Measurements from ENCODE around the gene CADM1.

CADM1 gene

GRCh38 chr11:115141231-115142114 lies 362.7 kb downstream of the CADM1 start:
- H3K27me3 ChIP-seq (ENCODE audit: insufficient read depth, low read depth): no peaks in the 10 kb centered on the region
- H3K4me1 ChIP-seq (ENCODE audit: low read depth, poor library complexity, severe bottlenecking): no peaks in the 10 kb centered on the region
- no peaks in the 10 kb centered on the region for H3K36me3 ChIP-seq (ENCODE audit: insufficient read depth)
- no peak overlapping the region for H3K9ac ChIP-seq
- H3K4me2 ChIP-seq: no peak overlapping the region
- no peak overlapping the region for H2AFZ ChIP-seq (ENCODE audit: low read depth)
- H3K4me3 ChIP-seq (IDR thresholded peaks at IDR 0.05; ENCODE audit: insufficient read depth, low read depth, low read length): no peak overlapping the region
- H4K20me1 ChIP-seq (ENCODE audit: insufficient read depth): no peaks in the 10 kb centered on the region
- TF ChIP-seq CTCF (conservative IDR thresholded peaks at IDR 0.05; ENCODE audit: low read depth, low read length): no peak
- H3K79me2 ChIP-seq (ENCODE audit: insufficient read depth, low read depth): no peaks in the 10 kb centered on the region
- H3K27ac ChIP-seq: no peak overlapping the region

- no peak overlapping the region for H3K27ac ChIP-seq
- H3K27me3 ChIP-seq (ENCODE audit: insufficient read depth, low read depth): no peaks in the 10 kb centered on the region
Measured at GRCh38 chr11:115135936-115136335, 368.3 kb downstream of the CADM1 start.

GRCh38 chr11:115134926-115135325 lies 369.3 kb downstream of the CADM1 start:
- no peaks in the 10 kb centered on the region for H4K20me1 ChIP-seq (ENCODE audit: insufficient read depth)
- H3K9ac ChIP-seq: no peak overlapping the region
- H3K79me2 ChIP-seq (ENCODE audit: insufficient read depth, low read depth): no peaks in the 10 kb centered on the region
- no peaks in the 10 kb centered on the region for H3K4me1 ChIP-seq (ENCODE audit: low read depth, poor library complexity, severe bottlenecking)
- TF ChIP-seq CTCF (conservative IDR thresholded peaks at IDR 0.05; ENCODE audit: low read depth, low read length): no peak
- no peak overlapping the region for H3K27ac ChIP-seq
- H3K36me3 ChIP-seq (ENCODE audit: insufficient read depth): no peaks in the 10 kb centered on the region
- no peak overlapping the region for H3K4me2 ChIP-seq
- H3K27me3 ChIP-seq (ENCODE audit: insufficient read depth, low read depth): no peaks in the 10 kb centered on the region
- H2AFZ ChIP-seq (ENCODE audit: low read depth): no peak overlapping the region
- no peak overlapping the region for H3K4me3 ChIP-seq (IDR thresholded peaks at IDR 0.05; ENCODE audit: insufficient read depth, low read depth, low read length)

More at GRCh38 chr11:115135936-115136335, 368.3 kb downstream of the CADM1 start:
- no peak overlapping the region for H3K4me2 ChIP-seq
- H3K36me3 ChIP-seq (ENCODE audit: insufficient read depth): no peaks in the 10 kb centered on the region
- H3K4me1 ChIP-seq (ENCODE audit: low read depth, poor library complexity, severe bottlenecking): no peaks in the 10 kb centered on the region
- no peak overlapping the region for H3K4me3 ChIP-seq (IDR thresholded peaks at IDR 0.05; ENCODE audit: insufficient read depth, low read depth, low read length)
- no peaks in the 10 kb centered on the region for H4K20me1 ChIP-seq (ENCODE audit: insufficient read depth)
- H2AFZ ChIP-seq (ENCODE audit: low read depth): no peak overlapping the region
- no peak for TF ChIP-seq CTCF (conservative IDR thresholded peaks at IDR 0.05; ENCODE audit: low read depth, low read length)
- H3K9ac ChIP-seq: no peak overlapping the region
- H3K79me2 ChIP-seq (ENCODE audit: insufficient read depth, low read depth): no peaks in the 10 kb centered on the region

GRCh38 chr11:115133475-115134209 lies 370.6 kb downstream of the CADM1 start:
- no peak overlapping the region for H3K4me3 ChIP-seq (IDR thresholded peaks at IDR 0.05; ENCODE audit: insufficient read depth, low read depth, low read length)
- no peak overlapping the region for H2AFZ ChIP-seq (ENCODE audit: low read depth)
- H3K4me2 ChIP-seq: no peak overlapping the region
- H3K27ac ChIP-seq: no peak overlapping the region
- H3K36me3 ChIP-seq (ENCODE audit: insufficient read depth): no peaks in the 10 kb centered on the region
- no peaks in the 10 kb centered on the region for H4K20me1 ChIP-seq (ENCODE audit: insufficient read depth)
- H3K79me2 ChIP-seq (ENCODE audit: insufficient read depth, low read depth): no peaks in the 10 kb centered on the region
- H3K27me3 ChIP-seq (ENCODE audit: insufficient read depth, low read depth): no peaks in the 10 kb centered on the region
- H3K9ac ChIP-seq: no peak overlapping the region
- no peak for TF ChIP-seq CTCF (conservative IDR thresholded peaks at IDR 0.05; ENCODE audit: low read depth, low read length)
- H3K4me1 ChIP-seq (ENCODE audit: low read depth, poor library complexity, severe bottlenecking): no peaks in the 10 kb centered on the region
